HG03521 (cell line): ENCODE results near the gene SMCO2.
A peak's percentile ranks its signal among the peaks of the same experiment; 100 is the strongest.

Experiments used
- ATAC-seq: cut with Tn5 transposase; IDR thresholded peaks from one replicate; pipeline ENCODE4 v1.9.1; 2021; ENCODE audit warnings: mild to moderate bottlenecking, moderate library complexity; ENCODE audit not compliant: unreplicated experiment

The SMCO2 gene

GRCh38 chr12:27497446-27497845 is 50.9 kb downstream of the SMCO2 start:
- no peak for ATAC-seq

GRCh38 chr12:27498149-27498548 is 51.6 kb downstream of the SMCO2 start:
- ATAC-seq: no peak

DNA sequence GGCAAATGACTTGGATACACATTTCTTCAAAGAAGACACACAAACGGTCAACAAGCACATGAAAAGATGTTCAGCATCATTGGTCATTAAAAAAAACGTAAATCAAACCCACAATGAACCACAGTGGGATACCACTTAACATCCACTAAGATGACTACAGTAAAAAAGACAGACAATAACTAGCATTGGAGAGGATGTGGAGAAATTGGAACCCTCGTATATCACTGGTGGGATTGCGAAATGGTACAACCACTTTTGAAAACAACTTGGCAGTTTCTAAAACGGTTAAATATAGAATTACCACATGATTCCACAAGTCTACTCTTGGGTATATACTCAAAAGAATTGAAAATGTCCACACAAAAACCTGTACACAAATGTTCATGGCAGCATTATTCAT is 52.2 kb downstream of the SMCO2 start:
- ATAC-seq: no peak

DNA sequence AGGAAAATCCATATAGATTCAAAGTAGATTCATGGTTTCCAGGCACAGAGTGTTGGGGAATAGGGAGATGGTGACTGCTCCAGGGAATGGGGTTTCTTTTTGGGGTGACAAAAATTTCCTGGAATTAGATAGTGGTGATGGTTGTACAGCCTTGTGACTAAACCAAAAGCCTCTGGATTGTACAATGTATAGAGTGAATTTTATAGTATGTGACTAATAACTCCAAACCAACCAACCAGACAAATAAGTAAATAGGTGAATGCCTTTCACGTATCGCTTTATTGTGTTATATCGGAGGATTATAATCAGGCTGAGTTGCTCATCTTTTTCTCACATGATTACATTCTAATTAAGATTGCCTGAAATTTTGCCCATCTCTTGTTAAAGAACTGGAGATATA is 52.8 kb downstream of the SMCO2 start:
- ATAC-seq: no peak

DNA sequence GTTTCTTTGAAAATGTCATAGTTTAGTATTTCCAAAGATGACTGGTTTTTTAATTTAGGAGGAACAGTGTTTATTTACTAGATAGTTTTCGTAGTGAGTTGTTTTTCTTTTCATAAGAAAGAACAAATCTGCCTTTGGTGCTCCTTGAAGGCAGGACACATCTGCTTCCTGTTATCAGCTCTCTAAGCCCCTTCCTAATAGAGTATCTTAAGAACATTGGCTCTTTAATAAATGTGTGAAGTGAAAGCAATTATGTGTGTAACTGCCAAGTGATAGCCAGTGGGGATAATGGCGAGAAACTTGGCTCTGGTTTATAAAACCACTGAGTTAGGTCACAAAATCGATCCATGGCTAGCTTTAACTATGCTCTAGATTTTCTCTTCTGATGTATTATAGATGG is 54.0 kb downstream of the SMCO2 start:
- ATAC-seq: no peak

DNA sequence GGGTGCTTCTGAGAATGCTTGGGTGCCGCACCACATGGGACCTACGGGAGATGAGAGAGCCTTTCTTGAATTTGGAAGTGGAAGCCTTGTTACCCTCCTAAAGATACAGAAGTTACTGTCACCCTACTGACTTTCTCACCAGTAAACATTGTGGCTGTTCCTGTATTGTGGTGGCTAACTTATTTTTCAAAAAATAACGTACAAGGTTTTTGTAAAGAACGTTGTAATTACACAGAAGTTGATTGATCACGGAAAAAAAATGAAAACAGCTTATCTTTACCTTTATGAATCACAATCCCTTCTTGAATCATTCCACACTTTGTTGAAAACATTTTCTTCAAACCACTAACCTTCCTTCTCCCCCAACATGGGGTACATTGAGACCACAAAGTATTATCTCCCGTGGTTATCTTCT is 55.5 kb downstream of the SMCO2 start:
- ATAC-seq: no peak

- ATAC-seq: no peak
Measured at GRCh38 chr12:27504507-27504906, 58.0 kb downstream of the SMCO2 start.

DNA sequence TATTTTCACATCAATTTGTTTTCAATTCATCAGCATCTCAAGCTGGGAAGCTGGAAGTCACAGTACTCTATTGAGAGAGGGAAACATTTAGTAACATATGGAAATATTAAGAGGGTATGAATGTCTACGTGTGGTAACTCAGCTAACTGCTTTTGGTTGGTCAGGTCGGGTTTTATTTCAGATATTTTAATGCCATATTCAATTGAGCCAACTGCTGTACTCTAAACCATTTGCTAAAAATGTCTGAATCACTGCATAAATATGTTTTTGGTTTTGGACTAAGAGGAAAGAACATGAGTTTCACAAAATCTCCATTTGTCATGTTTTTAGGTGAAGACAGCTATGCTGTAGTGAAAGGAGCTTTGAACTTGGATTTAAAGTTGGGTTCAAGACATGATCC is 58.6 kb downstream of the SMCO2 start:
- no peak for ATAC-seq

DNA sequence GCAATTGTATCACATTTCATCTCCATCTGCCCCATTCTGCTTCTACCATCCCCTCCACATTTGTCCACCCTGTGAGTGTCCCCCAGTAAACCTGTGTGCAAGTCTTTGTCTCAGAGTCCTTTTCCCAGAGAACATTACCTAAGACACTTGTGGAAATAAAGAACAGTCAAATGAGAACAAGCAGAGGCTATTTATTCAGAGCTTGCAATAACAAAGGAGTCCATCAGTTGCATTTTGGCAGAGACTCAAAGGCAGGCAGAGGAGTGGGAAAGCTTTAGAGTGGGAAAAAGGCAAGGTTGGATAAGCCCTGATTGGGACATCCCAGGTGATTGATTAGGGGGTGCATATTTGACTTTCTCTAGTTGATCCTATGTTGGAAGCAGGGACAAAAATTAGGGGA is 59.2 kb downstream of the SMCO2 start:
- ATAC-seq: no peak

GRCh38 chr12:27506645-27507189 is 60.2 kb downstream of the SMCO2 start:
- ATAC-seq: no peak

GRCh38 chr12:27508736-27509431 is 62.3 kb downstream of the SMCO2 start:
- no peak for ATAC-seq

DNA sequence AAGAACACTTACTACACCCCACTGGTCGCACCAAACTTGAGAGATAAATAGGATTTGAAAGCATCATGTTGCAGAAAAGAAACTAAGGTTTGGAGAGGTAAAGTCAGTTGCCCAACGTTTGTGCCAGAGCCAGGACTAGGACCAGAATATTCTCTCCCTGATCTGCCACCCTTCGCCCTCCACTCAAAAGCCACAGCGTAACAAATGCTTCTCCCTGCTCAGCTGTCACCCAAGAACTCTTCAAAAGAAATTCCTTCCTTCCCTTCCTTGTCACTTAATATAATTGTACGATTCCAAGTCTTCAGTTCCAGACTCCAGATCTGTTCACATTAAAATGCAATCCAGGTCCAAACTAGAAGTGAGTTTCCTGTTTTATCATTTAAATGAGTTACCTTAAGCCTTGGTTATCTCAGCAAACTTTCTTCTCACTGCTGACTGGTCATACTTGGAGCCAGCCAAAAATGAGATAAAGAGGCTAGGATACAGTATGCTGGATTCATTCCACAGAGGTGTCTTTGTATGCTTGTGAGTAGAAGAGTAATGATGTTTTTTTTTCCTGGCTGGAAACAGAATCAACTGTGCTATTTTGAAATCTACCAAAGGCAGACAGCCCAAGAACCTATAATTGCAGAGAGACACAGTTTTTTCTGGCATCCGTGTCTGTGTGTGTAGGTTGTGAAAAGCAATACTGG is 64.6 kb downstream of the SMCO2 start:
- ATAC-seq: no peak

DNA sequence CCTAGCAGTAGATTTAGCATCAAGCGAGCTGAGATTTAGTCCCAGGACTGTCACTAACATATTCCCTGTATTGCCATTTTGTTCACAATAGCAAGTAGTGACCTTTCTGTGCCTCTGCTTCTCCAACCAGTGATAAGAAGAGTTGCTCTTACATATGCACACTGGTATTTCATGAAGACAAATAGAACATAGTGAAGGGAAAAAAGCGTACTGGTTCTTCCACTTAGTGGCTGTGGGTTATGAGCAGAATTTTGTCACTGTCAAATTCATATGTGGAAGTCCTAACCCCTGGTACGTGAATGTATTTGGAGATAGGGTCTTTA is 65.1 kb downstream of the SMCO2 start:
- no peak for ATAC-seq

DNA sequence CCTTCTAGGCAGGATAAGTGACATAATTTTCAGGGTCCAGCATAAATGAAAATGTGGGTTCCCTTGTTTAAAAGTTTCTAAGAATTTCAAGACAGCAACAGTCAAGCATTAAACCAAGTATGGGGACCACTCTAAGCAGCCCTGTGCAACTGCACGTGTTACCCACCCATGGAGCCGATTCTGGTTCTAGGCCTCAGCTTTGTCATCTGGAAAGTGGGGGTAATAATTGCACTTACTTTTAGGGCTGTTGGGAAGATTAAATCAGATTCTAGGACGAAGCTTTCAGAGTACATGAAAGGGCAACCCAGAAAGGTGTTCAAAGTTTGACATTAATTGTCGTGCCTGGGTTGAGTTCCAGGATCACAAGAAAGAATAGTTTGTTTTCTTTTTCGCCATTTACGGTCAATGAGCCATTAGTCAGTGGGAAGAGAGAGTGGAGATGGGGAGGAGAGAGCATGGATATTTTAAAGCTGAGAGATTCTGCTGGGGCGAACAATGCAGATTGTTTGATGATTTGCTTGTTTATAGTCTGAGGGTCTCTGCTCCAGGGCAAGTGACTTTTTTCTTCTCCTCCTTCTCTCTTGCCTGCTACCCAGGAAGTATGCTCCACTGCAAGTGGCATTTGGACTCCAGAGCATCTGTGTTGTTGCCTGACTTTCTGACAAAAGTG is 66.8 kb downstream of the SMCO2 start:
- ATAC-seq: no peak

DNA sequence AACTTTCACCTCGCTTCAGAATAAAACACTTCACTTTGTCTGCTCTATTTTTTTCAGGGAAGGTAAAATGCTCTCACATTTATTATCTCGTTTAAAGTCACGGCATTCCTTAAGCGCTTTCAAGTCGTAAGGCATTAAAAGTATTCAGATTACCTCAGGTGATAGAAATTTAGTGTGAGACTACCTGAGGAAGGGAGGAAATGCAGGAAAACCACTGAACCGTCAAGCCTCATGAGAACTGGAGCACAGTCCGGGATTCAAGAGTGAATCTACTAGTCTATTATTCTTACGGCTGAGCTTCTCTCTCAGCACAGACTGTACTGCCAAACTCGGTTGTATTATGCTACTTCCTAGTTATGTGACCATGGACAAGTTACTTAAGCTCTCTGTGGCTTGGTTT is 69.1 kb downstream of the SMCO2 start:
- no peak for ATAC-seq

DNA sequence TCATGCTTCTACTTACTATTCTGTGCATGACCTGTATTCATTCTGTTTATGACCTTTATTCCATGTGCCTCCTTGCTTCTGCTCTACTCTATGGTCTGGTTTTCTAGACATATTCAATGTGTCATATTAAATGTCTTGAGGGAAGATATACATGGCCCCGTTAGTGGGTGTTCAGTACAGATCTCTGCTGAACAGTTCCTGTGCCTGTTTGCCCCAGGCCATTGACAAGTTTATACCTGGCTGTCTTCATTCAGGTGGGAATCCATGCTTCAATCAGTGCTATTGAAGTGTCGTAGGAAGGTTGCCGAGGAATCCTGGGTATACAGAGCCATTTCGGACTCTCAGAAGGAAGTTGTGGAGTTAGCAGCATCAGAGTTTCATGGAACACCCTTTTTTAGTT is 70.1 kb downstream of the SMCO2 start:
- no peak for ATAC-seq

- ATAC-seq: no peak
Measured at GRCh38 chr12:27517546-27517945, 71.0 kb downstream of the SMCO2 start.

DNA sequence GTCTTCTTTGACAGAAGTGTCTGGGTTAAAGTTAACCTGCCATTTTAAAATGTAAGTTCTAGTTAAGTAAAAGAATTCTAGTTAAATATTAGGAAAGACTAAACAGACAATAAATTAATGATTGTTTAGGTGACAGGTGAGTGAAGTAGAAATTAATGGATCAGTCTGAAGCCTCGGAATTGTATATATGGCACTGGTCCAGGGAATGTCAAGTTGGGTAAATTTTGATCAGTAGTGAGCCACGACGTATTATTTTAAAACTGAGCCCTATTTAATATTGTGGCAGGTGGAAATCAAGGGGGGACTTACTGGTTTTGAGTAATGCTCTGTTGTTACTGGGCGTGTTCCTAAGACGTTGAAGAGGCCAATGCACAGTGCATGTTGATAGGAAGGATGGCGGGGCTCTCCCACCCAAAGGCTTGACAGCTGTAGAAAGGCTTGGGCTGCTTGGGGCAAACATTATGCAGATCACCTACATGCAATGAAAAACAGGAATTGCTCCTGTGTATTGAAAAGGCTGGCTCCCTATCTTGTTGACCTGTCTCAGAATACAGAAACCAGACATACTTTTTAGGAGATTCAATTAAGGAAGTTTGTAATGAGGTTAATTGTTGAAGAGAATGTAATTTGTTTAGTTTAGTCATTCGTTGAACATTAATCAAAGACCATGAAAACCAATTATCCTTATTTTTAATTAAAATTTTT is 71.6 kb downstream of the SMCO2 start:
- ATAC-seq: no peak

DNA sequence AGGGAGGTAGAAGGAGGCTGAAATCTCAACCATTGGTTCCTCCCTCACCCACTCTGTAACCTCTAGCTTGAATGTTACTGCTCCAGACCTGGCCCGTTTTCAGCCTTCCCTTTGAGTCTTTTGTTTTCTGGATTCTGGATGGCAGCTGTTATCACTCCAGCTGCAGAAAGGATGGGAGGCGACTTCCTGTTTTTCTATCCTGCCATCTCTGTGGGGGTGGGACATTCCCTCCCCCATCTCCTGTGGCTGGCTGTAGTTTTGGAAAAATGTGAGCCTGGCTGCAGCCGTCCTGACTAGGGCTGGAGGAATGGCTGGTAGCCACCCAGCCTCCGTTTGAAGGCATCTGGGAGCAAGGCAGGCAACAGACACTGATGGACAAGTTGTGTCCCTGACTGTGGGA is 74.5 kb downstream of the SMCO2 start:
- no peak for ATAC-seq

- ATAC-seq: no peak
Measured at GRCh38 chr12:27521981-27522380, 75.4 kb downstream of the SMCO2 start.

GRCh38 chr12:27523305-27523641 is 76.7 kb downstream of the SMCO2 start:
- ATAC-seq: peak; percentile 3
